ENCODE measurements around the gene MACC1.
"Not testable (repeated sequence)": the region's sequence is repeated elsewhere in the genome, so short reads cannot be mapped to it uniquely, and the experiment has no call there.

MACC1 gene

GRCh38 chr7:20128001-20128400 is 89.2 kb downstream of the MACC1 start:
- DNase-seq (ENCODE audit: low read depth) = no peak

- not testable (repeated sequence) for DNase-seq (ENCODE audit: low read depth)
Measured at GRCh38 chr7:20126060-20126459, 91.1 kb downstream of the MACC1 start.

GRCh38 chr7:20124087-20124486 is 93.1 kb downstream of the MACC1 start:
- DNase-seq (ENCODE audit: low read depth) = not testable (repeated sequence)

GRCh38 chr7:20122653-20123316 is 94.4 kb downstream of the MACC1 start:
- not testable (repeated sequence) for DNase-seq (ENCODE audit: low read depth)

- no peak for DNase-seq (ENCODE audit: low read depth)
Measured at GRCh38 chr7:20122073-20122472, 95.1 kb downstream of the MACC1 start.

- DNase-seq (ENCODE audit: low read depth) = no peak
Measured at GRCh38 chr7:20121404-20121803, 95.8 kb downstream of the MACC1 start.

GRCh38 chr7:20120611-20121168 is 96.5 kb downstream of the MACC1 start:
- DNase-seq (ENCODE audit: low read depth) = not testable (repeated sequence)

- no peak for DNase-seq (ENCODE audit: low read depth)
Measured at GRCh38 chr7:20116869-20117268, 100.3 kb downstream of the MACC1 start.

GRCh38 chr7:20114468-20114867 is 102.7 kb downstream of the MACC1 start:
- DNase-seq (ENCODE audit: low read depth) = no peak

GRCh38 chr7:20113427-20114027 is 103.7 kb downstream of the MACC1 start:
- DNase-seq (ENCODE audit: low read depth) = no peak

GRCh38 chr7:20112696-20113095 is 104.5 kb downstream of the MACC1 start:
- no peak for DNase-seq (ENCODE audit: low read depth)

- DNase-seq (ENCODE audit: low read depth) = no peak
Measured at GRCh38 chr7:20111821-20112542, 105.2 kb downstream of the MACC1 start.

GRCh38 chr7:20107582-20107981 is 109.6 kb downstream of the MACC1 start:
- no peak for DNase-seq (ENCODE audit: low read depth)

GRCh38 chr7:20104696-20105095 is 112.5 kb downstream of the MACC1 start:
- no peak for DNase-seq (ENCODE audit: low read depth)

- DNase-seq (ENCODE audit: low read depth) = no peak
Measured at GRCh38 chr7:20102982-20103381, 114.2 kb downstream of the MACC1 start.

- DNase-seq (ENCODE audit: low read depth) = no peak
Measured at GRCh38 chr7:20095862-20096261, 121.3 kb downstream of the MACC1 start.

GRCh38 chr7:20095436-20095835 is 121.7 kb downstream of the MACC1 start:
- DNase-seq (ENCODE audit: low read depth) = no peak

GRCh38 chr7:20089431-20089830 is 127.8 kb downstream of the MACC1 start:
- DNase-seq (ENCODE audit: low read depth) = no peak

GRCh38 chr7:20085086-20085485 is 132.1 kb downstream of the MACC1 start:
- no peak for DNase-seq (ENCODE audit: low read depth)

All from stimulated activated CD4-positive, alpha-beta T cell treated with anti-CD3 and anti-CD28 coated beads, Interleukin-2, amount 100 ng/mL, for 4 hours (primary cell).